ENCODE data around the gene STK24. TPM values are rescaled to one million over a fixed set of nuclear protein-coding genes. Genes with fewer than 3 reads are reported as not detected.

Gene STK24
- total and polyA plus RNA-seq, 2 of the 8 experiments (the other 6 are each of a cell fraction or from before 2014, with no cell fraction given), result 62.8 to 143 TPM

- no peak for TF ChIP-seq ATF3 (IDR thresholded peaks at IDR 0.05; ENCODE audit: insufficient read depth, low read depth, low read length)
- no peak for TF ChIP-seq POLR2AphosphoS5 (IDR thresholded peaks at IDR 0.05; ENCODE audit: low read depth, low read length)
- no peak for TF ChIP-seq CTCF (IDR thresholded peaks at IDR 0.05; ENCODE audit: control extremely low read depth in 1 of 3, insufficient read depth in 1 of 3, low read depth in 1 of 3, low read length in 3 of 3)
- TF ChIP-seq USF2 (IDR thresholded peaks at IDR 0.05; ENCODE audit: low read length), result no peak
- TF ChIP-seq CBX5 (IDR thresholded peaks at IDR 0.05; ENCODE audit: low read depth, low read length), result no peak
- no peak for TF ChIP-seq TCF12 (IDR thresholded peaks at IDR 0.05; ENCODE audit: low read depth, low read length)
- TF ChIP-seq GABPA (IDR thresholded peaks at IDR 0.05; ENCODE audit: borderline replicate concordance, insufficient read depth, low read length), result no peak
- TF ChIP-seq TBP (IDR thresholded peaks at IDR 0.05; ENCODE audit: low read depth, low read length), result no peak
- no peak for TF ChIP-seq NRF1 (IDR thresholded peaks at IDR 0.05; ENCODE audit: low read depth, low read length)
Measured at GRCh38 chr13:98581381-98581780, 4.5 kb upstream of the STK24 start (continued).
